Panc1 (cell line): Measurements from ENCODE around the gene CFAP410. TPM values are rescaled to one million over a fixed set of nuclear protein-coding genes. Genes with fewer than 3 reads are reported as not detected.

ENCODE experiments used
- ATAC-seq: fragments of 200-7000 bp; cut with Tn5 transposase; 2 replicates; pipeline ENCODE4 v1.9.1; 2020; ENCODE audit warnings: mild to moderate bottlenecking, moderate library complexity
- BruUV-seq: library from RNA; stranded (reverse); fragments of 400-500 nt; replicated peaks from 2 replicates; lab custom pipeline; 2021; lab: Mats Ljungman, UMichigan
- CTCF ChIA-PET: fragments of 300-600 bp; sonication (Branson Sonifier 250); formaldehyde crosslinking; loops from one replicate; lab custom pipeline; 2022; ENCODE audit warnings: antibody characterized with exemption; lab: Charles Lee
- POLR2A ChIA-PET: fragments of 300-600 bp; sonication (Branson Sonifier 250); formaldehyde crosslinking; loops from one replicate; lab custom pipeline; 2022; ENCODE audit warnings: antibody characterized with exemption; lab: Charles Lee
- DNase-seq: peaks from one replicate; pipeline ENCODE4 v3.0.0-alpha.2; 2010; ENCODE audit warnings: low read depth, low spot score
- H3K27ac ChIP-seq: 2 replicates; pipeline ENCODE4 v1.5.1; 2011; ENCODE audit warnings: mild to moderate bottlenecking, low read length, inconsistent platforms
- H3K27me3 ChIP-seq: fragments of 200-500 bp; sonication (Bioruptor generic); 2 replicates; pipeline ENCODE4 v1.6.0; 2014; ENCODE audit warnings: low read length, inconsistent platforms; ENCODE audit not compliant: control insufficient read depth, insufficient read depth
- H3K36me3 ChIP-seq: fragments of 200-500 bp; sonication (Bioruptor generic); 2 replicates; pipeline ENCODE4 v1.5.1; 2014; ENCODE audit warnings: inconsistent platforms, mild to moderate bottlenecking, low read length, moderate library complexity; ENCODE audit not compliant: control insufficient read depth, insufficient read depth
- H3K4me1 ChIP-seq: 2 replicates; pipeline ENCODE4 v1.5.1; 2011; ENCODE audit warnings: inconsistent platforms, mild to moderate bottlenecking, low read length, moderate library complexity; ENCODE audit not compliant: control insufficient read depth, insufficient read depth
- H3K4me3 ChIP-seq, 2 experiments: 2 replicates each; pipeline ENCODE4 v1.5.1; 2011 to 2012; ENCODE audit warnings: low read depth in 2 of 2, low read length in 2 of 2, mild to moderate bottlenecking in 2 of 2, inconsistent platforms in 1 of 2, moderate library complexity in 1 of 2
- H3K9me3 ChIP-seq: fragments of 200-500 bp; sonication (Bioruptor generic); 2 replicates; pipeline ENCODE4 v1.5.1; 2014; ENCODE audit warnings: low read depth, mild to moderate bottlenecking, inconsistent platforms, low read length, moderate library complexity; ENCODE audit not compliant: control insufficient read depth, insufficient read depth
- CTCF ChIP-seq: fragments of 450-650 bp; IDR thresholded peaks from 2 replicates; pipeline ENCODE4 v1.5.1; 2017; ENCODE audit warnings: mild to moderate bottlenecking
- POLR2AphosphoS5 ChIP-seq: IDR thresholded peaks from 2 replicates; pipeline ENCODE4 v1.6.1; 2012; ENCODE audit warnings: mild to moderate bottlenecking, low read depth, low read length, moderate library complexity
- REST ChIP-seq, 2 experiments: IDR thresholded peaks; 2 replicates each; pipeline ENCODE4 v1.6.1; 2011 to 2012; ENCODE audit warnings: low read depth in 2 of 2, control low read depth in 1 of 2, low read length in 1 of 2, mild to moderate bottlenecking in 1 of 2, moderate library complexity in 1 of 2; ENCODE audit not compliant: insufficient read depth in 1 of 2
- SIN3A ChIP-seq: IDR thresholded peaks from 2 replicates; pipeline ENCODE4 v1.6.1; 2012; ENCODE audit warnings: low read depth, mild to moderate bottlenecking, low read length, moderate library complexity, borderline replicate concordance; ENCODE audit not compliant: insufficient read depth
- TCF7L2 ChIP-seq: IDR thresholded peaks from 2 replicates; pipeline ENCODE4 v1.6.1; 2011; ENCODE audit warnings: mild to moderate bottlenecking, low read depth, low read length, inconsistent platforms
- in situ Hi-C: cut with HindIII; loops from 2 replicates; pipeline ENCODE4 v1.10.0; 2016; ENCODE audit warnings: low sequenced_read_pairs, low pct_unique_long_range_greater_than_20kb
- intact Hi-C: fragments of 100-400 bp; cut with micrococcal nuclease; formaldehyde crosslinking; loops from one replicate; pipeline ENCODE4 v1.10.0; 2022; ENCODE audit not compliant: unreplicated experiment
- total RNA-seq: library from RNA; stranded (reverse); gene quantifications from one replicate; pipeline ENCODE4 v1.2.1, GENCODE V29; 2021; ENCODE audit not compliant: unreplicated experiment

The CFAP410 gene
- total RNA-seq, 1 experiment from 2014 or later = 11.8 TPM

GRCh38 chr21:44306936-44307704 is 32.1 kb downstream of the CFAP410 start:
- H3K36me3 ChIP-seq = no peaks in the 10 kb centered on the region
- TF ChIP-seq SIN3A (no peak), TCF7L2 (no peak), REST (IDR thresholded peaks at IDR 0.05; ENCODE audit: insufficient read depth in 1 of 2, low read depth in 2 of 2, low read length in 1 of 2) (no peak), CTCF (no peak), POLR2AphosphoS5 (no peak)
- no TSS peak for BruUV-seq
- ATAC-seq (no peak), DNase-seq (no peak)
- no peak overlapping the region for H3K4me3 ChIP-seq
- no peaks in the 10 kb centered on the region for H3K27me3 ChIP-seq
- ChIA-PET POLR2A (no interaction called here), CTCF (no interaction called here)
- H3K27ac ChIP-seq = no peak overlapping the region
- intact Hi-C loops (no loop called here), in situ Hi-C loops (no loop called here)
- no peaks in the 10 kb centered on the region for H3K9me3 ChIP-seq
- peaks cover 5% of the 10 kb centered on the region; the same call in 1 of the 2 replicates for H3K4me1 ChIP-seq

- in situ Hi-C loops = no loop called here
- POLR2A ChIA-PET = no interaction called here
- H3K27me3 ChIP-seq = no peaks in the 10 kb centered on the region
- intact Hi-C loops = no loop called here
- peaks cover 13% of the 10 kb centered on the region for H3K4me1 ChIP-seq
- no TSS peak for BruUV-seq
- H3K27ac ChIP-seq = no peak overlapping the region
- DNase-seq (no peak), ATAC-seq (no peak)
- CTCF ChIA-PET = no interaction called here
- H3K36me3 ChIP-seq = no peaks in the 10 kb centered on the region; the same call in 1 of the 2 replicates
- no peak overlapping the region for H3K4me3 ChIP-seq
- TF ChIP-seq CTCF (no peak), REST (IDR thresholded peaks at IDR 0.05; ENCODE audit: insufficient read depth in 1 of 2, low read depth in 2 of 2, low read length in 1 of 2) (no peak)
- H3K9me3 ChIP-seq = no peaks in the 10 kb centered on the region
These were observed 33.5 kb downstream of the CFAP410 start for GRCh38 chr21:44305691-44306090.
